Mesenchymal stem cell (in vitro differentiated cells and primary cell): ENCODE measurements around the gene ZMYM2.

Experiments used
- DNase-seq: peaks from one replicate; pipeline ENCODE4 v3.0.0-alpha.2; 2013
- H2AFZ ChIP-seq: one replicate; pipeline ENCODE4 v1.6.1; 2013; ENCODE audit warnings: low read depth, mild to moderate bottlenecking, control low read depth, inconsistent platforms, low read length, moderate library complexity
- H2AK5ac ChIP-seq: 2 replicates; pipeline ENCODE4 v1.6.1; 2013; ENCODE audit warnings: low read length, moderate library complexity, mild to moderate bottlenecking, inconsistent platforms; ENCODE audit not compliant: severe bottlenecking
- H2BK120ac ChIP-seq: one replicate; pipeline ENCODE4 v1.6.1; 2013; ENCODE audit warnings: low read depth, mild to moderate bottlenecking, inconsistent platforms, low read length, moderate library complexity
- H2BK12ac ChIP-seq, 2 experiments: one replicate each; pipeline ENCODE4 v1.6.1; 2013; ENCODE audit warnings: inconsistent platforms in 2 of 2, low read length in 2 of 2, mild to moderate bottlenecking in 2 of 2, moderate library complexity in 2 of 2, control low read depth in 1 of 2
- H2BK15ac ChIP-seq: one replicate; pipeline ENCODE4 v1.6.1; 2013; ENCODE audit warnings: mild to moderate bottlenecking, low read depth, inconsistent platforms; ENCODE audit not compliant: poor library complexity, severe bottlenecking
- H2BK5ac ChIP-seq: 2 replicates; pipeline ENCODE4 v1.6.1; 2013; ENCODE audit warnings: low read depth, mild to moderate bottlenecking, low read length, control low read depth, inconsistent platforms; ENCODE audit not compliant: poor library complexity, severe bottlenecking
- H3K14ac ChIP-seq, 2 experiments: one replicate each; pipeline ENCODE4 v1.6.1; 2013; ENCODE audit warnings: inconsistent platforms in 2 of 2, low read length in 2 of 2, control low read depth in 1 of 2, mild to moderate bottlenecking in 1 of 2, moderate library complexity in 1 of 2
- H3K18ac ChIP-seq, 2 experiments: one replicate each; pipeline ENCODE4 v1.6.1; 2013; ENCODE audit warnings: inconsistent platforms in 2 of 2, low read length in 2 of 2, control low read depth in 1 of 2, low read depth in 1 of 2, mild to moderate bottlenecking in 1 of 2
- H3K23ac ChIP-seq, 2 experiments: one replicate each; pipeline ENCODE4 v1.6.1; 2013; ENCODE audit warnings: inconsistent platforms in 2 of 2, low read length in 2 of 2, mild to moderate bottlenecking in 2 of 2, moderate library complexity in 2 of 2, control low read depth in 1 of 2
- H3K27ac ChIP-seq: 2 replicates; pipeline ENCODE4 v1.5.1; 2013; ENCODE audit warnings: mild to moderate bottlenecking, moderate library complexity, low read length, control low read depth, inconsistent platforms; ENCODE audit not compliant: poor library complexity, severe bottlenecking
- H3K27me3 ChIP-seq, 2 experiments: 2 replicates each; pipeline versions ENCODE4 v1.6.1 to v1.7.0; 2013; ENCODE audit warnings: low read length in 2 of 2, mild to moderate bottlenecking in 2 of 2, moderate library complexity in 2 of 2, control low read depth in 1 of 2, inconsistent platforms in 1 of 2; ENCODE audit not compliant: control insufficient read depth in 1 of 2, insufficient read depth in 1 of 2
- H3K36me3 ChIP-seq, 2 experiments: 2 replicates each; pipeline versions ENCODE4 v1.6.1 to v1.7.0; 2013; ENCODE audit warnings: low read length in 2 of 2, control low read depth in 1 of 2, inconsistent platforms in 1 of 2, low read depth in 1 of 2, mild to moderate bottlenecking in 1 of 2; ENCODE audit not compliant: insufficient read depth in 2 of 2, control insufficient read depth in 1 of 2
- H3K4ac ChIP-seq, 2 experiments: one replicate each; pipeline ENCODE4 v1.6.1; 2013; ENCODE audit warnings: inconsistent platforms in 2 of 2, low read length in 2 of 2, mild to moderate bottlenecking in 2 of 2, moderate library complexity in 2 of 2, control low read depth in 1 of 2, low read depth in 1 of 2
- H3K4me1 ChIP-seq: 2 replicates; pipeline ENCODE4 v1.6.1; 2013; ENCODE audit warnings: low read depth, low read length, control low read depth; ENCODE audit not compliant: control insufficient read depth, insufficient read depth
- H3K4me2 ChIP-seq: 2 replicates; pipeline ENCODE4 v1.6.1; 2013; ENCODE audit warnings: low read length, mild to moderate bottlenecking, inconsistent platforms; ENCODE audit not compliant: poor library complexity, severe bottlenecking
- H3K4me3 ChIP-seq, 2 experiments: 2 replicates each; pipeline versions ENCODE4 v1.5.1 to v1.7.0; 2013; ENCODE audit warnings: low read length in 2 of 2, mild to moderate bottlenecking in 2 of 2, control low read depth in 1 of 2, low read depth in 1 of 2; ENCODE audit not compliant: insufficient read depth in 1 of 2
- H3K79me1 ChIP-seq: replicated peaks from 2 replicates; pipeline ENCODE4 v1.6.1; 2013; ENCODE audit warnings: mild to moderate bottlenecking, control low read depth, low read length, inconsistent platforms; ENCODE audit not compliant: poor library complexity, severe bottlenecking
- H3K9ac ChIP-seq: 2 replicates; pipeline ENCODE4 v1.7.0; 2013; ENCODE audit warnings: mild to moderate bottlenecking, low read length, moderate library complexity
- H3K9me3 ChIP-seq: 2 replicates; pipeline ENCODE4 v1.7.0; 2013; ENCODE audit warnings: mild to moderate bottlenecking, low read length; ENCODE audit not compliant: control insufficient read depth
- H4K8ac ChIP-seq: one replicate; pipeline ENCODE4 v1.6.1; 2013; ENCODE audit warnings: inconsistent platforms, mild to moderate bottlenecking, low read length, moderate library complexity
- H4K91ac ChIP-seq: one replicate; pipeline ENCODE4 v1.6.1; 2013; ENCODE audit warnings: mild to moderate bottlenecking, low read length, inconsistent platforms
- WGBS: methylation state at CpG from one replicate; pipeline ENCODE4 v1.1.7; 2013; ENCODE audit warnings: mixed read lengths; 5-methylcytosine and 5-hydroxymethylcytosine counted together

ZMYM2 gene

DNA sequence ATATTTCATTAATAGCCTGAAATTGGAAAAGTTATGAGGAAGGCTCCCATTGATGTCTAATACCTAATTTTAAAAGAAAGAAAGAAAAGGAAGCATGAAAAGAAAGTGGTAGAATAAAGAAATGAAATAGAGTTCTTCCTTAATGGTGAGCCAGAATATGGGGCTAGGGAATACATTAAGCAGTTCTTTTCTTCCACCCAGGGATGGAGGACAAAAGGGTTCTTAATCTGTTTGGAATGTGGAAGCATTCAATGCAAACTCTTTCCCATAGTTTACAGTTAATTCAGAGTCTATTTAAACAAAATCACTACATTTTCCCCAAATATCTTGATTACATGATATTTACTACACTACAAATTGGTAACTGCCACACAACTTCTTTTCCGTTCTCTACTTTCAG is 18.4 kb upstream of the ZMYM2 start:
- Histone ChIP-seq H2BK12ac (no peak overlapping the region), H2BK15ac (no peak overlapping the region), H3K27me3 (peaks cover 0 to 3% of the 10 kb centered on the region in 2 experiments), H3K18ac (no peak overlapping the region), H2AFZ (no peak overlapping the region), H3K14ac (no peak overlapping the region), H3K79me1 (no peaks in the 10 kb centered on the region), H3K4me2 (no peak overlapping the region), H3K4me1 (no peaks in the 10 kb centered on the region), H2BK120ac (no peak overlapping the region), H3K27ac (no peak overlapping the region), H3K9ac (no peak overlapping the region), H3K36me3 (no peaks in the 10 kb centered on the region), H2BK5ac (no peak overlapping the region), H2AK5ac (no peak overlapping the region), H3K9me3 (no peaks in the 10 kb centered on the region), H3K4ac (no peak overlapping the region), H3K4me3 (no peak overlapping the region), H4K8ac (no peak overlapping the region), H3K23ac (no peak overlapping the region), H4K91ac (no peak overlapping the region)
- DNase-seq = no peak
- 93% methylated on average over 1 of the region's 1 CpG for WGBS

DNA sequence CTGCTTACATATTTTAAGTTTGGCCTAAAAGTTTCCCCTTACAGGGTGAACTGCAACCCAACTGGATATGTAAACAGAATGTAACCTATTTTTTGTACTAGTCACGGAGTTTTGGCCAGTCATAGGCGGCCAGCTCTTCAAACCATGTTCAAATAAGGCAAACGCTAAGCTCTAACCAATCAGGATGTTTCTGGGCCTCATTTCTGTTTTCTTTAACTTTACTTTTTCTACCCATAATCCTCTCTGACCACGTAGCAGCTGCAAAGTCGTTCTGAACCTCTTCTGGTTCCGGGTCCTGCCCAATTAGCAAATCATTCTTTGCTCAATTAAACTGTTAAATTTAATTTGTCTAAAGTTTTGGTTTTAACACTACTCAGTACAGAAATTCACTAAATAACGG is 8.2 kb upstream of the ZMYM2 start:
- no peak overlapping the region for H3K9ac ChIP-seq
- H3K4me1 ChIP-seq = no peaks in the 10 kb centered on the region
- no peaks in the 10 kb centered on the region for H3K36me3 ChIP-seq
- H3K4me2 ChIP-seq = no peak overlapping the region
- H2BK120ac ChIP-seq = no peak overlapping the region
- no peak overlapping the region for H2BK15ac ChIP-seq
- H2BK5ac ChIP-seq = no peak overlapping the region
- H3K18ac ChIP-seq = no peak overlapping the region
- no peak overlapping the region for H3K14ac ChIP-seq
- no peak overlapping the region for H2BK12ac ChIP-seq
- H3K79me1 ChIP-seq = no peaks in the 10 kb centered on the region
- no peak overlapping the region for H3K4me3 ChIP-seq
- no peak overlapping the region for H2AFZ ChIP-seq
- no peak overlapping the region for H3K4ac ChIP-seq
- no peak overlapping the region for H2AK5ac ChIP-seq
- no peak for DNase-seq
- H4K91ac ChIP-seq = no peak overlapping the region
- H3K27me3 ChIP-seq = no peaks in the 10 kb centered on the region
- no peak overlapping the region for H4K8ac ChIP-seq
- H3K23ac ChIP-seq = no peak overlapping the region
- H3K9me3 ChIP-seq = no peaks in the 10 kb centered on the region
- WGBS = 93% methylated on average over 5 of the region's 7 CpGs
- H3K27ac ChIP-seq = no peak overlapping the region

DNA sequence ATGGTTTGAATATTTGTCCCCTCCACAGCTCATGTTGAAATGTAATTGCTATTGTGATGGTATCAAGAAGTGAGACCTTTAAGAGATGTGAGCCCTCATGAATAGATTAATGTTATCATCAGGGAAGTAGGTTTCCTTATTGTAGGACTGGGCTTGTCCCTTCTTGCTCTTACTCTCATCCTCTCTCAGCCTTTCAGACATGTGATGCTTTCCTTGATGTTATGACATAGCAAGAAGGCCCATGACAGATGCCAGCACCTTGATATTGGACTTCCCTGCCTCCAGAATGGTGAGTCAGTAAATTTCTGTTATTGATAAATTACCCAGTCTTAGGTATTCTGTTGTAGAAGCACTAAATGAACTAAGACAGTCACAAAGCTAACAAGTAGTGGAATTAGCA is 5.7 kb upstream of the ZMYM2 start:
- H3K9me3 ChIP-seq = no peaks in the 10 kb centered on the region
- H3K9ac ChIP-seq = no peak overlapping the region
- H4K8ac ChIP-seq = no peak overlapping the region
- no peak overlapping the region for H3K14ac ChIP-seq
- no peak overlapping the region for H2BK12ac ChIP-seq
- no peak for DNase-seq
- no peak overlapping the region for H2BK120ac ChIP-seq
- H3K36me3 ChIP-seq = no peaks in the 10 kb centered on the region
- H3K4me1 ChIP-seq = peaks cover 5% of the 10 kb centered on the region
- no peak overlapping the region for H3K4me3 ChIP-seq
- H2AK5ac ChIP-seq = no peak overlapping the region
- H4K91ac ChIP-seq = no peak overlapping the region
- H3K27me3 ChIP-seq = no peaks in the 10 kb centered on the region
- no peak overlapping the region for H3K23ac ChIP-seq
- H2BK5ac ChIP-seq = no peak overlapping the region
- H3K27ac ChIP-seq = no peak overlapping the region
- H3K4me2 ChIP-seq = no peak overlapping the region
- H2AFZ ChIP-seq = no peak overlapping the region
- H2BK15ac ChIP-seq = no peak overlapping the region
- peaks cover 2% of the 10 kb centered on the region for H3K79me1 ChIP-seq
- no peak overlapping the region for H3K4ac ChIP-seq
- no peak overlapping the region for H3K18ac ChIP-seq

DNA sequence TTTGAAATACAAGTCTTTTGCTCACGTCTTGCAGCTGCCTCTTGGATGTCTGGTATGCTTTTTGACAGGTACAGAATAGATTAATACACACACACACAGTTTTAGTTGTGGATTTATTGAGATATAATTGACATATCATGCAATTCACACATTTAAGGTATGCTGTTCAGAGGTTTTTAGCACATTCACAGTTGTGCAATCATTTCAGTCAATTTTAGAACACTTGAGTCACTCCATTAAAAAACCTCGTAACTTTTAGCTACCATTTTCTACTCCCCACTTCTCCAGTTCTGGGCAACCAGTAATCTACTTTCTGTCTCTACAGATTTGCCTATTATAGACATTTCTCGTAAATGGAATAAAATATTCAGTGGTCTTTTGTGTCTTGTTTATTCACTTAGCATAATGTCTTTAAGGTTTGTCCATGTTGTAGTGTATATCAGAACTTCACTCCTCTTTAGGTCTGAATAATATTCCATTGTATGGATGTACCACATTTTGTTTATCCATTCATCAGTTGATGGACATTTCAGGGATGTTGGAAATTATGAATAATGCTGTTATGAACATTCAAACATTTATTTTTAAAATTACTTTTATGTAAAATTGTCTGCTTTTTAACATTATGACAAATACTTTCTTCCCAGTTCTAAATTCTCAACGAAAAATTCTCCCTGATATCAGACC is 2.5 kb upstream of the ZMYM2 start:
- H3K4me3 ChIP-seq = no peak overlapping the region

More for the DNA sequence above, 2.5 kb upstream of the ZMYM2 start:
- no peak overlapping the region for H2AK5ac ChIP-seq
- peaks cover 0 to 8% of the 10 kb centered on the region in 2 experiments for H3K36me3 ChIP-seq
- no peaks in the 10 kb centered on the region for H3K9me3 ChIP-seq
- no peak overlapping the region for H3K23ac ChIP-seq
- no peak overlapping the region for H4K91ac ChIP-seq
- peaks cover 7% of the 10 kb centered on the region for H3K4me1 ChIP-seq
- H3K14ac ChIP-seq = no peak overlapping the region
- H3K27me3 ChIP-seq = no peaks in the 10 kb centered on the region
- H3K4ac ChIP-seq = no peak overlapping the region
- no peak overlapping the region for H2AFZ ChIP-seq
- no peak overlapping the region for H4K8ac ChIP-seq
- H3K27ac ChIP-seq = no peak overlapping the region
- no peak overlapping the region for H2BK12ac ChIP-seq
- H2BK5ac ChIP-seq = no peak overlapping the region
- peaks cover 2% of the 10 kb centered on the region for H3K79me1 ChIP-seq
- no peak for DNase-seq
- no peak overlapping the region for H3K18ac ChIP-seq
- WGBS = 100% methylated on average over 1 of the region's 4 CpGs
- no peak overlapping the region for H3K9ac ChIP-seq
- no peak overlapping the region for H3K4me2 ChIP-seq
- no peak overlapping the region for H2BK15ac ChIP-seq
- no peak overlapping the region for H2BK120ac ChIP-seq
